Lower leg skin (tissue), 3 donors: ENCODE results near the gene ANKRD22.

Experiments used
- CTCF ChIP-seq, 3 donors: fragments of 450-650 bp; IDR thresholded peaks; one replicate each; pipeline ENCODE4 v1.5.1; 2016; ENCODE audit warnings: antibody characterized with exemption in 3 of 3, mild to moderate bottlenecking in 3 of 3, moderate library complexity in 2 of 3
- POLR2A ChIP-seq, 2 donors: fragments of 450-650 bp; IDR thresholded peaks; one replicate each; pipeline ENCODE4 v1.6.1; 2016 to 2017; ENCODE audit warnings: antibody characterized with exemption in 2 of 2, mild to moderate bottlenecking in 1 of 2, moderate library complexity in 1 of 2

- TF ChIP-seq CTCF (IDR thresholded peaks at IDR 0.05) = no peak
- TF ChIP-seq POLR2A (IDR thresholded peaks at IDR 0.05) = no peak
Measured at GRCh38 chr10:88881320-88881719, 29.7 kb upstream of the ANKRD22 start.
